H1 (cell line): ENCODE results near the gene RNF5. TPM values are rescaled to one million over a fixed set of nuclear protein-coding genes. Genes with fewer than 3 reads are reported as not detected.

ENCODE experiments used
- CTCF ChIA-PET: fragments of 300-600 bp; sonication (Branson Sonifier 250); formaldehyde crosslinking; loops from one replicate; lab custom pipeline; 2021; ENCODE audit not compliant: partially characterized antibody; lab: Charles Lee
- POLR2A ChIA-PET: fragments of 300-600 bp; sonication (Branson Sonifier 250); formaldehyde crosslinking; loops from one replicate; lab custom pipeline; 2021; ENCODE audit warnings: inconsistent platforms; ENCODE audit not compliant: partially characterized antibody; lab: Charles Lee
- DNase-seq, 2 experiments: peaks; one replicate each; pipeline versions ENCODE4 v3.0.0 to v3.0.0-alpha.2; 2010 to 2022; ENCODE audit warnings: low spot score in 2 of 2, low read depth in 1 of 2, mixed read lengths in 1 of 2
- FAIRE-seq: peaks from 2 replicates; lab custom pipeline; 2011; peaks lifted over from hg19 to GRCh38; lab: Jason Lieb, UNC
- H2AFZ ChIP-seq: 2 replicates; pipeline ENCODE4 v1.8.1; 2012; ENCODE audit warnings: low read length, inconsistent platforms
- H2AK5ac ChIP-seq: 2 replicates; pipeline ENCODE4 v1.6.1; 2013; ENCODE audit warnings: low read depth, low read length
- H2BK120ac ChIP-seq: replicated peaks from 2 replicates; pipeline ENCODE3; 2013; ENCODE audit warnings: low read depth, low read length, inconsistent platforms
- H2BK12ac ChIP-seq: 2 replicates; pipeline ENCODE4 v1.6.1; 2013; ENCODE audit warnings: low read depth, low read length
- H2BK15ac ChIP-seq: 2 replicates; pipeline ENCODE4 v1.6.1; 2013; ENCODE audit warnings: low read length
- H2BK20ac ChIP-seq: 2 replicates; pipeline ENCODE4 v1.6.1; 2013; ENCODE audit warnings: low read length
- H2BK5ac ChIP-seq: 2 replicates; pipeline ENCODE4 v1.6.1; 2013; ENCODE audit warnings: low read depth, low read length
- H3K14ac ChIP-seq: 2 replicates; pipeline ENCODE4 v1.6.1; 2013; ENCODE audit warnings: inconsistent platforms; ENCODE audit not compliant: insufficient read length
- H3K18ac ChIP-seq: 2 replicates; pipeline ENCODE4 v1.6.1; 2013; ENCODE audit warnings: low read length; ENCODE audit errors: extremely low read depth
- H3K23ac ChIP-seq: 2 replicates; pipeline ENCODE4 v1.6.1; 2013; ENCODE audit warnings: inconsistent platforms; ENCODE audit not compliant: insufficient read length
- H3K23me2 ChIP-seq: 2 replicates; pipeline ENCODE4 v1.6.1; 2013; ENCODE audit warnings: low read depth, low read length
- H3K27ac ChIP-seq: 2 replicates; pipeline ENCODE4 v1.6.1; 2011; ENCODE audit warnings: low read depth, low read length, inconsistent platforms
- H3K27me3 ChIP-seq, 4 experiments: replicated peaks in 1 of 4; 1 replicate in 1 of 4; 2 replicates in 3 of 4; pipeline versions ENCODE4 v1.6.1 to v1.8.1; 2011 to 2013; ENCODE audit warnings: low read length in 3 of 4, mild to moderate bottlenecking in 3 of 4, inconsistent platforms in 2 of 4, mixed read lengths in 2 of 4, moderate library complexity in 1 of 4; ENCODE audit not compliant: control insufficient read depth in 3 of 4, insufficient read depth in 3 of 4; ENCODE audit errors: extremely low read depth in 1 of 4
- H3K36me3 ChIP-seq, 4 experiments: 2 replicates each; pipeline versions ENCODE4 v1.6.1 to v1.8.1; 2011 to 2013; ENCODE audit warnings: mild to moderate bottlenecking in 4 of 4, low read length in 3 of 4, moderate library complexity in 2 of 4, control low read depth in 1 of 4, inconsistent platforms in 1 of 4; ENCODE audit not compliant: insufficient read depth in 4 of 4, control insufficient read depth in 2 of 4
- H3K4ac ChIP-seq: replicated peaks from 2 replicates; pipeline ENCODE3; 2013; ENCODE audit warnings: low read length, low read depth, mixed read lengths, inconsistent platforms; ENCODE audit not compliant: insufficient read length
- H3K4me1 ChIP-seq, 4 experiments: replicated peaks in 1 of 4; 1 replicate in 1 of 4; 2 replicates in 3 of 4; pipeline versions ENCODE4 v1.6.1 to v1.8.1; 2011 to 2013; ENCODE audit warnings: low read length in 3 of 4, inconsistent platforms in 2 of 4, mixed read lengths in 1 of 4; ENCODE audit not compliant: insufficient read depth in 4 of 4, control insufficient read depth in 3 of 4
- H3K4me2 ChIP-seq, 2 experiments: 2 replicates each; pipeline versions ENCODE4 v1.6.1 to v1.8.1; 2011 to 2013; ENCODE audit warnings: low read depth in 2 of 2, low read length in 2 of 2, control low read depth in 1 of 2, inconsistent platforms in 1 of 2, mild to moderate bottlenecking in 1 of 2; ENCODE audit not compliant: insufficient read depth in 1 of 2
- H3K4me3 ChIP-seq, 4 experiments: fragments of 200-600, 300-600 bp in 1 of 4; sonication (generic), shearing (Covaris generic), sonication (Bioruptor Twin) in 1 of 4; 2 replicates each; pipeline versions ENCODE4 v1.5.1 to v1.8.1; 2011 to 2016; ENCODE audit warnings: low read length in 4 of 4, low read depth in 3 of 4, control low read depth in 2 of 4, inconsistent platforms in 2 of 4, mild to moderate bottlenecking in 2 of 4, mixed read lengths in 1 of 4, moderate library complexity in 1 of 4; ENCODE audit not compliant: insufficient read depth in 2 of 4; ENCODE audit errors: extremely low read depth in 1 of 4
- H3K56ac ChIP-seq: replicated peaks from 2 replicates; pipeline ENCODE3; 2013; ENCODE audit warnings: low read depth, mild to moderate bottlenecking, mixed read lengths, low read length, inconsistent platforms; ENCODE audit not compliant: insufficient read length
- H3K79me1 ChIP-seq: 2 replicates; pipeline ENCODE4 v1.6.1; 2013; ENCODE audit warnings: low read depth, low read length, control low read depth
- H3K79me2 ChIP-seq, 2 experiments: 2 replicates each; pipeline versions ENCODE4 v1.6.1 to v1.8.1; 2012 to 2013; ENCODE audit warnings: low read length in 2 of 2, mild to moderate bottlenecking in 2 of 2, inconsistent platforms in 1 of 2; ENCODE audit not compliant: insufficient read depth in 2 of 2, control insufficient read depth in 1 of 2
- H3K9ac ChIP-seq, 4 experiments: replicated peaks in 1 of 4; 1 replicate in 1 of 4; 2 replicates in 3 of 4; pipeline versions ENCODE4 v1.6.1 to v1.8.1; 2011 to 2013; ENCODE audit warnings: low read depth in 3 of 4, low read length in 3 of 4, control low read depth in 2 of 4, mild to moderate bottlenecking in 2 of 4, moderate library complexity in 2 of 4, inconsistent platforms in 1 of 4; ENCODE audit errors: extremely low read depth in 1 of 4
- H3K9me3 ChIP-seq, 2 experiments: 2 replicates each; pipeline versions ENCODE4 v1.6.1 to v1.8.1; 2012 to 2013; ENCODE audit warnings: mild to moderate bottlenecking in 2 of 2, moderate library complexity in 2 of 2, control low read depth in 1 of 2, inconsistent platforms in 1 of 2, low read depth in 1 of 2, low read length in 1 of 2, mixed read lengths in 1 of 2; ENCODE audit not compliant: insufficient read depth in 2 of 2
- H4K20me1 ChIP-seq, 2 experiments: replicated peaks in 1 of 2; 2 replicates each; pipeline versions ENCODE3 to v1.8.1; 2011 to 2013; ENCODE audit warnings: inconsistent platforms in 2 of 2, low read length in 2 of 2, mild to moderate bottlenecking in 1 of 2; ENCODE audit not compliant: insufficient read depth in 2 of 2, control insufficient read depth in 1 of 2
- H4K5ac ChIP-seq: 2 replicates; pipeline ENCODE4 v1.6.1; 2013; ENCODE audit warnings: low read length, low read depth, mixed read lengths, inconsistent platforms; ENCODE audit not compliant: insufficient read length
- H4K8ac ChIP-seq: 2 replicates; pipeline ENCODE4 v1.8.0; 2013; ENCODE audit warnings: mild to moderate bottlenecking, moderate library complexity, low read length, inconsistent platforms; ENCODE audit not compliant: insufficient read depth; ENCODE audit errors: extremely low read depth
- H4K91ac ChIP-seq: replicated peaks from 2 replicates; pipeline ENCODE3; 2013; ENCODE audit warnings: low read length, mixed read lengths, inconsistent platforms; ENCODE audit not compliant: insufficient read length
- NRF1 ChIP-seq: IDR thresholded peaks from 2 replicates; pipeline ENCODE4 v1.6.1; 2011; ENCODE audit warnings: mild to moderate bottlenecking, low read depth, low read length, improper control_type of control experiment
- WGBS, 2 experiments: shearing (Covaris generic) in 1 of 2; methylation state at CpG; one replicate each; pipeline versions ENCODE4 v1.1.6 to v1.1.7; 2013 to 2015; ENCODE audit warnings: low lambda C conversion rate in 2 of 2, mixed read lengths in 2 of 2, inconsistent platforms in 1 of 2, low coverage in 1 of 2, missing lambda C conversion rate in 1 of 2; ENCODE audit not compliant: insufficient replicate concordance in 2 of 2, insufficient coverage in 1 of 2, insufficient read length in 1 of 2; ENCODE audit errors: extremely low coverage in 1 of 2, missing lambda C conversion rate in 1 of 2; 5-methylcytosine and 5-hydroxymethylcytosine counted together
- polyA plus RNA-seq, 7 experiments: library from polyadenylated mRNA; depleted of rRNA in 3 of 7; stranded (reverse) in 5 of 7; unstranded in 2 of 7; fragments of >200 nt in 5 of 7; fragments of 200-250 nt in 2 of 7; gene quantifications; 1 replicate in 5 of 7; 2 replicates in 1 of 7; 4 replicates in 1 of 7; pipeline versions ENCODE4 v1.2.1 to v1.2.3, GENCODE V29; 2011 to 2013; ENCODE audit warnings: missing spikeins in 2 of 7, mixed read lengths in 2 of 7
- total RNA-seq: library from RNA; stranded (reverse); fragmentation: NEBNext Ultra II Directional; extraction: Animal tissue kit (Norgen Biotek cat#: 25700); gene quantifications from 2 replicates; pipeline ENCODE4 v1.2.1, GENCODE V29; 2021
- TF ChIP-seq, protein P1 (sequence below), 3 experiments: IDR thresholded peaks; 1 replicate in 2 of 3; 2 replicates in 1 of 3; pipeline versions ENCODE4 v1.5.1 to v1.6.1; 2011; ENCODE audit warnings: low read length in 3 of 3, mild to moderate bottlenecking in 3 of 3, inconsistent platforms in 2 of 3, low read depth in 1 of 3, moderate library complexity in 1 of 3; ENCODE audit not compliant: insufficient read depth in 1 of 3; ENCODE audit errors: control extremely low read depth in 1 of 3

The RNF5 gene
- total and polyA plus RNA-seq, 2 of the 8 experiments (the other 6 are each of a cell fraction or from before 2014, with no cell fraction given), result 90.0 to 158 TPM

DNA sequence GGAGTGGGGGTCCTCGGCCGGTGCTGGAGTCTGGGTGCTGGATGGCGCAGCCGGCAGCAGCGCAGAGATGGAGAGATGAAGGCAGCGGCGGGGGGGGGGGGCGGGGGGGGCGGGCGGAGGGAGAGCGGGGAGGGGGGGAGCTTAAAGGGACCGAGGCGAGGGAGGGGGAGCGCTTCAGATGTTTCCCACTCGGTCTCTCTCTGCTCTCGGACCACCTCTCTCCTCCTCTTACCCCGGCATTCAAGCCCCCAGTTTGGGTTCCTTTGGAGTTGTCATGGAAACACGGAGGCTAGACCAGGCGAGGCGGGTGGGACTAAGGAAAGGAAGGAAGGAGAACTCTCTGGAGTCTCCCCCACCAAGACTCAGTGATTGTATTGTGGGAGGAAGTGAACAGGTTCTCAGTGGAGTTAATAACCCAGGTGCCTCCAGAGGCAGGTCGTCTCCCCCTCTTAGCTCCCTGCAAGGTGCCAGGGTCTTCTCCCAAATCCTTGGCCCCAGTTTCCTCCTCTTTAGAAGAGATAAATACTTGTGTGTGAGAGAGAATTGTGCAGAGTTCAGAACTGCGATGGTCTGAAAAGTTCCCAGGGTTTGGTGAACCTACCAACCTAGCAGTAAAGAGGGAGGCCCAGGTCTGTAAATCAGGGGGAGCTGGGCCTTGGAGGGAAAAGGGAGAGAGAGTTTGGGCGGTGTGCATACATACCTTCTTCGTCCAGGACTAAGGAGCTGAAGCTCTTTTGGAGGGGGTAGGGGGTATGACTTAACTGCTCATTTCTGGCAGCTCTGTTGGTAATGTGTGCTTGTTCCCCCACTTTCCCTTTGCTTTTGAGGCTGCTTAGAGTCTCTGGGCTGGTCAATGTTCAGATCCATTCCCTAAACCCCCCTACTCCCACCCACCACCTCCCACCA is 26.1 kb upstream of the RNF5 start, which contains the start of gene PRRT1:
TSS of gene PRRT1 (minus strand) at position 77 of the 906 bp plus-strand sequence. CDS start 112 bp downstream, outside the sequence.
- H3K23me2 ChIP-seq, result peaks cover 25% of the 10 kb centered on the region
- peak within 1 kb of the TSS; percentile 62; the same call in 1 of the 2 replicates for H3K18ac ChIP-seq
- H2BK12ac ChIP-seq, result no peak within 1 kb of the TSS; the same call in 1 of the 2 replicates
- no peak within 1 kb of the TSS for H4K5ac ChIP-seq
- peaks cover 13 to 36% (median 16%) of the 10 kb centered on the region in 4 experiments for H3K4me1 ChIP-seq
- 0 out of 2 replicates have a peak within 1 kb of the TSS, but pooled peaks have one; percentile 21 for H2BK20ac ChIP-seq
- H3K14ac ChIP-seq, result no peak within 1 kb of the TSS
- H3K36me3 ChIP-seq, result peaks cover 2 to 4% (median 4%) of the 10 kb centered on the region in 4 experiments; a peak in 4 of 8 replicates
- 0 out of 2 replicates have a peak, but pooled peaks cover 3% of the 10 kb centered on the region for H3K79me1 ChIP-seq
- 15% methylated on average over 9 of the region's 24 CpGs; no CpG with 5 or more reads in 1 of the 2 experiments for WGBS, 2 experiments
- peak within 1 kb of the TSS; percentile 98; the same call in 1 of the 2 replicates for H2BK15ac ChIP-seq
- no peak within 1 kb of the TSS for H2AFZ ChIP-seq
- H2BK120ac ChIP-seq, result no peak within 1 kb of the TSS
- no peak within 1 kb of the TSS for H3K27ac ChIP-seq
- peak within 1 kb of the TSS; percentile 18 for H4K91ac ChIP-seq
- peak within 1 kb of the TSS; percentile 77 to 98 (median 92); a peak in 7 of 8 replicates for H3K4me3 ChIP-seq
- H2AK5ac ChIP-seq, result no peak within 1 kb of the TSS; the same call in 1 of the 2 replicates
- H3K9ac ChIP-seq, result peak within 1 kb of the TSS in 1 of 4 experiments; percentile 19; a peak in 3 of 7 replicates
- ChIA-PET POLR2A (interaction anchor here (0.7 to 4.7 kb wide), 22 partner anchors 9 to 81 kb away, joined by 3 to 30 read pairs (median 4); partner anchors contain the start of genes ATF6B, EGFL8, FKBPL and GPSM3), CTCF (interaction anchor here (1.0 to 4.7 kb wide), 9 partner anchors 11 to 44 kb away, joined by 3 to 23 read pairs (median 5); partner anchors contain the start of genes ATF6B and EGFL8)
- H4K8ac ChIP-seq, result no peak within 1 kb of the TSS
- no peaks in the 10 kb centered on the region for H3K9me3 ChIP-seq
- DNase-seq, result peak in 1 of 2 experiments; percentile 51
- H3K4me2 ChIP-seq, result peak within 1 kb of the TSS; percentile 94 to 100
- peak within 1 kb of the TSS; percentile 10 for H3K4ac ChIP-seq
- H3K79me2 ChIP-seq, result peaks cover 0 to 5% of the 10 kb centered on the region in 2 experiments; a peak in 1 of 4 replicates
- no peak for FAIRE-seq
- H2BK5ac ChIP-seq, result peak within 1 kb of the TSS; percentile 44; the same call in 1 of the 2 replicates
- H3K27me3 ChIP-seq, result peaks cover 4 to 41% (median 37%) of the 10 kb centered on the region in 4 experiments
- H4K20me1 ChIP-seq, result no peaks in the 10 kb centered on the region
- no peak within 1 kb of the TSS for H3K56ac ChIP-seq
- H3K23ac ChIP-seq, result no peak within 1 kb of the TSS
- no peak for TF ChIP-seq NRF1
- TF ChIP-seq, protein P1, sequence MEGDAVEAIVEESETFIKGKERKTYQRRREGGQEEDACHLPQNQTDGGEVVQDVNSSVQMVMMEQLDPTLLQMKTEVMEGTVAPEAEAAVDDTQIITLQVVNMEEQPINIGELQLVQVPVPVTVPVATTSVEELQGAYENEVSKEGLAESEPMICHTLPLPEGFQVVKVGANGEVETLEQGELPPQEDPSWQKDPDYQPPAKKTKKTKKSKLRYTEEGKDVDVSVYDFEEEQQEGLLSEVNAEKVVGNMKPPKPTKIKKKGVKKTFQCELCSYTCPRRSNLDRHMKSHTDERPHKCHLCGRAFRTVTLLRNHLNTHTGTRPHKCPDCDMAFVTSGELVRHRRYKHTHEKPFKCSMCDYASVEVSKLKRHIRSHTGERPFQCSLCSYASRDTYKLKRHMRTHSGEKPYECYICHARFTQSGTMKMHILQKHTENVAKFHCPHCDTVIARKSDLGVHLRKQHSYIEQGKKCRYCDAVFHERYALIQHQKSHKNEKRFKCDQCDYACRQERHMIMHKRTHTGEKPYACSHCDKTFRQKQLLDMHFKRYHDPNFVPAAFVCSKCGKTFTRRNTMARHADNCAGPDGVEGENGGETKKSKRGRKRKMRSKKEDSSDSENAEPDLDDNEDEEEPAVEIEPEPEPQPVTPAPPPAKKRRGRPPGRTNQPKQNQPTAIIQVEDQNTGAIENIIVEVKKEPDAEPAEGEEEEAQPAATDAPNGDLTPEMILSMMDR (IDR thresholded peaks at IDR 0.05; ENCODE audit: control extremely low read depth in 1 of 3, insufficient read depth in 1 of 3, low read depth in 1 of 3, low read length in 3 of 3), result no peak
